ENCODE results near the gene DZIP1. TPM values are rescaled to one million over a fixed set of nuclear protein-coding genes. Genes with fewer than 3 reads are reported as not detected.

The DZIP1 gene
- total and polyA plus RNA-seq, 2 of the 8 experiments (the other 6 are each of a cell fraction or from before 2014, with no cell fraction given): 7.6 to 24.6 TPM

DNA sequence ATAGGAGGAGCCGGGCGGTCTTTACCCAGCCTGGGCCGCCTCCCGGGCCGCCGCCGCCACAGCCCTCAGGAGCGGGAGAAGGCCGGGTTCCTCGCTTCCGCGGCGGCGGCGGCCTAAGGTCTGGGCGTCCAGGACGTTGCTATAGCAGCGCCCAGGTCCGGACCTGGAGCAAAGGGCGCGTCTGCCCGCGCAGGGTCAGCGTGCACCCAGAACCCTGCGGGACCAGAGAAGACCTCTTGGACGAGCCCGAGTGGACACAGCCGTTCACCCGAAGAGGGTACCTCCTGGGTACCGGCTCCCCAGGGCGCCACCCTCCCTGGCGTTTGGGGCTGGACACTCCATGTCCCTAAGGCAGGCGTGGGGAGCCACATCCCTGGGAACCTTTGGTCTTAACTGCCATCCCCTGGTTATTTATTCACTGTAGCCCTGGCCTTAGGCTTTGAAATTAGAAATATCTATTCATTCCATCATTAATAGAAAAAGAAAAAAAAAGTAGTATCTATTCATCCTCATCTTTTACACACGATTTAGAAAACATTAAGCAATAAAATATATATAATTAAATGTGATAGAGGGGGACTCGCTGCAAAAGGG lies 2.4 kb downstream of the DZIP1 start:
- no peak overlapping the region for H3K23ac ChIP-seq (ENCODE audit: insufficient read length)
- H3K36me3 ChIP-seq (ENCODE audit: control insufficient read depth in 2 of 4, insufficient read depth in 4 of 4, low read length in 3 of 4): peaks cover 0 to 11% (median 2%) of the 10 kb centered on the region in 4 experiments; a peak in 2 of 8 replicates
- H3K9me3 ChIP-seq (ENCODE audit: insufficient read depth in 2 of 2, low read depth in 1 of 2, low read length in 1 of 2): no peaks in the 10 kb centered on the region
- H3K27me3 ChIP-seq (replicated peaks in 1 of 4; ENCODE audit: control insufficient read depth in 3 of 4, extremely low read depth in 1 of 4, insufficient read depth in 3 of 4, low read length in 3 of 4): no peaks in the 10 kb centered on the region; a peak in 1 of 7 replicates
- no peak overlapping the region for H2AK5ac ChIP-seq (ENCODE audit: low read depth, low read length)
- peaks cover 3 to 17% (median 7%) of the 10 kb centered on the region in 4 experiments; a peak in 6 of 7 replicates for H3K4me1 ChIP-seq (replicated peaks in 1 of 4; ENCODE audit: control insufficient read depth in 3 of 4, insufficient read depth in 4 of 4, low read length in 3 of 4)
- no peak overlapping the region for H4K5ac ChIP-seq (ENCODE audit: insufficient read length, low read depth, low read length)
- peaks cover 9% of the 10 kb centered on the region for H3K23me2 ChIP-seq (ENCODE audit: low read depth, low read length)
- no peak overlapping the region for H2BK120ac ChIP-seq (replicated peaks; ENCODE audit: low read depth, low read length)
- no peak overlapping the region for H3K18ac ChIP-seq (ENCODE audit: extremely low read depth, low read length)
- peak overlapping the region; percentile 72 to 94 for H3K4me2 ChIP-seq (ENCODE audit: insufficient read depth in 1 of 2, low read depth in 2 of 2, low read length in 2 of 2)
- no peak overlapping the region for H3K9ac ChIP-seq (replicated peaks in 1 of 4; ENCODE audit: extremely low read depth in 1 of 4, low read depth in 3 of 4, low read length in 3 of 4)
- no peak overlapping the region for H2BK15ac ChIP-seq (ENCODE audit: low read length)
- peak in 1 of 2 experiments; percentile 81 for DNase-seq (ENCODE audit: low read depth in 1 of 2, low spot score in 2 of 2)
- no peak overlapping the region for H4K91ac ChIP-seq (replicated peaks; ENCODE audit: insufficient read length, low read length)
- peak overlapping the region; percentile 25 to 84 (median 44) for H3K4me3 ChIP-seq (ENCODE audit: extremely low read depth in 1 of 4, insufficient read depth in 2 of 4, low read depth in 3 of 4, low read length in 4 of 4)
- H3K79me1 ChIP-seq (ENCODE audit: low read depth, low read length): 0 out of 2 replicates have a peak, but pooled peaks cover 2% of the 10 kb centered on the region
- no peak overlapping the region for H2BK5ac ChIP-seq (ENCODE audit: low read depth, low read length)
- H2AFZ ChIP-seq (ENCODE audit: low read length): no peak overlapping the region
- no peak overlapping the region for H2BK20ac ChIP-seq (ENCODE audit: low read length)
- no peak overlapping the region for H3K27ac ChIP-seq (ENCODE audit: low read depth, low read length)
- CTCF ChIA-PET (ENCODE audit: partially characterized antibody): interaction anchor here (1.1 to 1.4 kb wide), 4 partner anchors 18 to 118 kb away, joined by 3 to 5 read pairs (median 4); no protein-coding TSS in a partner anchor
- 18% methylated on average over 14 of the region's 35 CpGs; no CpG with 5 or more reads in 1 of the 2 experiments for WGBS, 2 experiments (ENCODE audit: extremely low coverage in 1 of 2, insufficient coverage in 1 of 2, insufficient read length in 1 of 2, insufficient replicate concordance in 2 of 2, low coverage in 1 of 2, low lambda C conversion rate in 2 of 2, missing lambda C conversion rate in 1 of 2)
- POLR2A ChIA-PET (ENCODE audit: partially characterized antibody): interaction anchor here (1.0 to 1.8 kb wide), 4 partner anchors 10 to 18 kb away, joined by 3 to 5 read pairs (median 4); no protein-coding TSS in a partner anchor
- no peak overlapping the region for H3K56ac ChIP-seq (replicated peaks; ENCODE audit: insufficient read length, low read depth, low read length)
- H3K79me2 ChIP-seq (ENCODE audit: control insufficient read depth in 1 of 2, insufficient read depth in 2 of 2, low read length in 2 of 2): no peaks in the 10 kb centered on the region
- FAIRE-seq: no peak
- no peak overlapping the region for H2BK12ac ChIP-seq (ENCODE audit: low read depth, low read length)
- no peak overlapping the region for H4K8ac ChIP-seq (ENCODE audit: extremely low read depth, insufficient read depth, low read length)
- no peak overlapping the region for H3K4ac ChIP-seq (replicated peaks; ENCODE audit: insufficient read length, low read depth, low read length)
- H4K20me1 ChIP-seq (replicated peaks in 1 of 2; ENCODE audit: control insufficient read depth in 1 of 2, insufficient read depth in 2 of 2, low read length in 2 of 2): peaks cover 2 to 3% of the 10 kb centered on the region in 2 experiments
- no peak overlapping the region for H3K14ac ChIP-seq (ENCODE audit: insufficient read length)
- TF ChIP-seq NANOG (IDR thresholded peaks at IDR 0.05; ENCODE audit: insufficient read depth, low read depth, low read length, poor library complexity, severe bottlenecking) (no peak), GABPA (IDR thresholded peaks at IDR 0.05; ENCODE audit: borderline replicate concordance, insufficient read depth, low read length) (no peak), SIRT6 (IDR thresholded peaks at IDR 0.05; ENCODE audit: low read length) (no peak), SIN3A (conservative IDR thresholded peaks at IDR 0.05 in 1 of 2, IDR thresholded peaks at IDR 0.05 in 1 of 2; ENCODE audit: low read depth in 1 of 2, low read length in 2 of 2) (peak; percentile 35 to 74; a peak in 1 of 4 replicates), CREB1 (IDR thresholded peaks at IDR 0.05) (no peak), CEBPB (IDR thresholded peaks at IDR 0.05; ENCODE audit: low read depth, low read length) (no peak), YY1 (IDR thresholded peaks at IDR 0.05; ENCODE audit: low read depth, low read length) (no peak), SAP30 (IDR thresholded peaks at IDR 0.05; ENCODE audit: insufficient read depth, insufficient replicate concordance, low read length) (no peak)
- TF ChIP-seq, protein P1, sequence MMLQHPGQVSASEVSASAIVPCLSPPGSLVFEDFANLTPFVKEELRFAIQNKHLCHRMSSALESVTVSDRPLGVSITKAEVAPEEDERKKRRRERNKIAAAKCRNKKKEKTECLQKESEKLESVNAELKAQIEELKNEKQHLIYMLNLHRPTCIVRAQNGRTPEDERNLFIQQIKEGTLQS (IDR thresholded peaks at IDR 0.05; ENCODE audit: insufficient read depth, low read depth, low read length): no peak
- TF ChIP-seq, protein P2, sequence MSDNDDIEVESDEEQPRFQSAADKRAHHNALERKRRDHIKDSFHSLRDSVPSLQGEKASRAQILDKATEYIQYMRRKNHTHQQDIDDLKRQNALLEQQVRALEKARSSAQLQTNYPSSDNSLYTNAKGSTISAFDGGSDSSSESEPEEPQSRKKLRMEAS (IDR thresholded peaks at IDR 0.05): no peak
- TF ChIP-seq, protein P3, sequence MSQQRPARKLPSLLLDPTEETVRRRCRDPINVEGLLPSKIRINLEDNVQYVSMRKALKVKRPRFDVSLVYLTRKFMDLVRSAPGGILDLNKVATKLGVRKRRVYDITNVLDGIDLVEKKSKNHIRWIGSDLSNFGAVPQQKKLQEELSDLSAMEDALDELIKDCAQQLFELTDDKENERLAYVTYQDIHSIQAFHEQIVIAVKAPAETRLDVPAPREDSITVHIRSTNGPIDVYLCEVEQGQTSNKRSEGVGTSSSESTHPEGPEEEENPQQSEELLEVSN (IDR thresholded peaks at IDR 0.05): no peak

All from H1 (cell line).